Measurements from ENCODE around the gene SLC39A11. TPM values are rescaled to one million over a fixed set of nuclear protein-coding genes. Genes with fewer than 3 reads are reported as not detected.

SLC39A11 gene
- total and polyA plus RNA-seq, 2 of the 13 experiments (the other 11 are each of a cell fraction or from before 2014, with no cell fraction given): 17.2 to 31.5 TPM

DNA sequence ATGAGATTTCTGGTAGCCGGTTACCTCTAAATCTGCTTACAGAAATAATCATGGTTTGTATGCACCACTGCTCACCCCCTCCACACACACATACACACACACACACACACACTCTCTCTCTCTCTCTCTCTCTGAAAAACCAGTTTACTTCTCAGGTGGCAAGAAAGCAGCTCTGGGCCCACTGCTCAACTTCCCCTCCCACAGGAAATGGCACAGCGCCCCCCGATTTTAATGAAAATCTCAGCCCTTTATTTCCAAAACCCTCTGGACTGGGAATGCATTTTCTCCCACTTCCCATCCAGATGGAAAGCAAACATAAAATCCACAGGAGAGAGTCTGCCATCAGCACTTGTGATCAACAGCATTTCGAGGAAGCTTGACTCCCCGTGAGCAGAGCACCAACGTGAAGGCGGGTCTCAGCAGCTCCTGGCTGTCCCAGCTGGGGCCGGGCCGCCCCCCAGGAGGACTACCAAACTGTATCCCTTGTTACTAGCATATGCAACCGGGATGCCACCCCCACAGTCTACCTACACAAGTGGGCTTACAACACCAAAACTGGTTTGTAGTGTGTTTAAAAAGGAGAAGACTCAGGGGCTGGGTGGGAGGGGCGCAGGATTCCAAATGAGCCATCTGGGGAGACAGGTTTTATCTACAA is 121.1 kb downstream of the SLC39A11 start:
- in situ Hi-C loops (cut with HindIII; ENCODE audit: extremely low pct_ligation_motif_present, low pct_unique_long_range_greater_than_20kb) (loop anchor here (10.0 to 25.0 kb wide), 2 partner anchors 237 to 416 kb away; no protein-coding TSS in a partner anchor), intact Hi-C loops (cut with micrococcal nuclease; ENCODE audit: unreplicated experiment) (no loop called here)
- H3K27ac ChIP-seq (ENCODE audit: extremely low read length, insufficient read depth, low read length): no peak overlapping the region
- no peak for DNase-seq (ENCODE audit: low spot score)
- FAIRE-seq: no peak
- ChIA-PET CTCF (ENCODE audit: low intra/inter-chr PET ratio, low total read pairs) (no interaction called here), POLR2A (no interaction called here)
- H3K9me3 ChIP-seq (ENCODE audit: low read length): no peaks in the 10 kb centered on the region
- H3K27me3 ChIP-seq (ENCODE audit: control insufficient read depth in 1 of 2, insufficient read depth in 2 of 2, low read length in 2 of 2): peaks cover 2 to 17% of the 10 kb centered on the region in 2 experiments; a peak in 4 of 5 replicates
- no peaks in the 10 kb centered on the region for H3K36me3 ChIP-seq (replicated peaks in 1 of 2; ENCODE audit: control insufficient read depth in 1 of 2, insufficient read depth in 2 of 2, low read length in 2 of 2)
- no peak overlapping the region for H3K9ac ChIP-seq (ENCODE audit: insufficient read depth, low read depth, low read length)
- no peak overlapping the region for H3K4me3 ChIP-seq (replicated peaks in 1 of 3; ENCODE audit: insufficient read depth in 1 of 3, low read depth in 2 of 3, low read length in 3 of 3)
- 93% methylated on average over 11 of the region's 11 CpGs for WGBS (ENCODE audit: low lambda C conversion rate)
- H4K20me1 ChIP-seq (ENCODE audit: insufficient read depth, low read length): peaks cover 36% of the 10 kb centered on the region
- no peak for ATAC-seq
- TF ChIP-seq CCDC6 (CRISPR knock-in tag; IDR thresholded peaks at IDR 0.05): 0 out of 2 replicates have a peak, but pooled peaks have one; percentile 9
- no peak for TF ChIP-seq HNF4G (IDR thresholded peaks at IDR 0.05; ENCODE audit: borderline replicate concordance, low read depth, low read length)
- no peak for TF ChIP-seq HNF4G (CRISPR knock-in tag; IDR thresholded peaks at IDR 0.05; ENCODE audit: borderline replicate concordance, low read depth)
- BruUV-seq (replicated peaks): no TSS peak
- no peak overlapping the region for H3K4me2 ChIP-seq (ENCODE audit: low read depth, low read length)
- H3K4me1 ChIP-seq (ENCODE audit: insufficient read depth, low read length): peaks cover 39% of the 10 kb centered on the region
- no peaks in the 10 kb centered on the region for H3K79me2 ChIP-seq (ENCODE audit: insufficient read depth, low read length)
- no peak overlapping the region for H2AFZ ChIP-seq (ENCODE audit: low read length)

DNA sequence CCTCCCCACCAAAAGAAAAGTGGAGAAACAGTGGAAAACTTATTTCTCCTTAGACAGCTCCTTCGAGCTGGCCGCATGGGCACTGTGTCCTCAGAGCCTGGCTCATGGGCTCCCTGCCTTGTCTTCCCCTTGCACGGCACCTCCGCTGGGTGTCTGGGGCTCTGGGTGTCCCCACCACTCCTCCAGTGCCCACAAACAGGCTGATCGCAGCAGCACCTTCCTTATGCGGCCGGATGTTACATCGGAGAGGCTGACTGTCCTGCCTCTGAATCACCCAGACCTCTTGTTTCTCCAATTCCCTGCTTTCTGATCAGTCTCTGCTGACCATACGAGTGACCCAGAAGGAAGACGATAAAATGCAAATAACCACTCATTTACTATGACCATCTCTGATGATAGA is 121.7 kb downstream of the SLC39A11 start:
- BruUV-seq (replicated peaks): no TSS peak

More for the DNA sequence above, 121.7 kb downstream of the SLC39A11 start:
- H3K9me3 ChIP-seq (ENCODE audit: low read length): no peaks in the 10 kb centered on the region
- DNase-seq (ENCODE audit: low spot score) (no peak), FAIRE-seq (no peak), ATAC-seq (no peak)
- intact Hi-C loops (cut with micrococcal nuclease; ENCODE audit: unreplicated experiment) (no loop called here), in situ Hi-C loops (cut with HindIII; ENCODE audit: extremely low pct_ligation_motif_present, low pct_unique_long_range_greater_than_20kb) (loop anchor here (10.0 to 25.0 kb wide), 2 partner anchors 236 to 417 kb away; no protein-coding TSS in a partner anchor)
- POLR2A ChIA-PET: no interaction called here
- WGBS (ENCODE audit: low lambda C conversion rate): 91% methylated on average over 10 of the region's 10 CpGs
- peaks cover 2 to 17% of the 10 kb centered on the region in 2 experiments; a peak in 4 of 5 replicates for H3K27me3 ChIP-seq (ENCODE audit: control insufficient read depth in 1 of 2, insufficient read depth in 2 of 2, low read length in 2 of 2)
- no peaks in the 10 kb centered on the region for H3K36me3 ChIP-seq (replicated peaks in 1 of 2; ENCODE audit: control insufficient read depth in 1 of 2, insufficient read depth in 2 of 2, low read length in 2 of 2)
- peaks cover 36% of the 10 kb centered on the region for H4K20me1 ChIP-seq (ENCODE audit: insufficient read depth, low read length)
- H3K27ac ChIP-seq (ENCODE audit: extremely low read length, insufficient read depth, low read length): no peak overlapping the region
- CTCF ChIA-PET (ENCODE audit: low intra/inter-chr PET ratio, low total read pairs): no interaction called here
- no peak overlapping the region for H3K4me3 ChIP-seq (replicated peaks in 1 of 3; ENCODE audit: insufficient read depth in 1 of 3, low read depth in 2 of 3, low read length in 3 of 3)
- H3K4me2 ChIP-seq (ENCODE audit: low read depth, low read length): no peak overlapping the region
- no peaks in the 10 kb centered on the region for H3K79me2 ChIP-seq (ENCODE audit: insufficient read depth, low read length)
- TF ChIP-seq HNF4G (IDR thresholded peaks at IDR 0.05; ENCODE audit: borderline replicate concordance, low read depth, low read length) (no peak), HNF4G (CRISPR knock-in tag; IDR thresholded peaks at IDR 0.05; ENCODE audit: borderline replicate concordance, low read depth) (no peak), ZNF766 (CRISPR knock-in tag; IDR thresholded peaks at IDR 0.05; ENCODE audit: borderline replicate concordance) (no peak), ATRX (CRISPR knock-in tag; IDR thresholded peaks at IDR 0.05; ENCODE audit: borderline replicate concordance) (no peak), TAF1 (CRISPR knock-in tag; IDR thresholded peaks at IDR 0.05) (no peak), THAP11 (CRISPR knock-in tag; IDR thresholded peaks at IDR 0.05) (no peak), POLR2A (IDR thresholded peaks at IDR 0.05; ENCODE audit: insufficient read depth in 1 of 2, low read depth in 2 of 2, low read length in 2 of 2) (no peak), REL (CRISPR knock-in tag; conservative IDR thresholded peaks at IDR 0.05) (no peak), NR2F2 (IDR thresholded peaks at IDR 0.05; ENCODE audit: borderline replicate concordance, low read depth) (no peak), KLF13 (CRISPR knock-in tag; IDR thresholded peaks at IDR 0.05) (no peak)
- TF ChIP-seq, protein P1, sequence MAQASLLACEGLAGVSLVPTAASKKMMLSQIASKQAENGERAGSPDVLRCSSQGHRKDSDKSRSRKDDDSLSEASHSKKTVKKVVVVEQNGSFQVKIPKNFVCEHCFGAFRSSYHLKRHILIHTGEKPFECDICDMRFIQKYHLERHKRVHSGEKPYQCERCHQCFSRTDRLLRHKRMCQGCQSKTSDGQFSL (CRISPR knock-in tag; IDR thresholded peaks at IDR 0.05): no peak
- TF ChIP-seq, protein P2, sequence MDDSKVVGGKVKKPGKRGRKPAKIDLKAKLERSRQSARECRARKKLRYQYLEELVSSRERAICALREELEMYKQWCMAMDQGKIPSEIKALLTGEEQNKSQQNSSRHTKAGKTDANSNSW (CRISPR knock-in tag; IDR thresholded peaks at IDR 0.05; ENCODE audit: borderline replicate concordance): no peak
- H3K9ac ChIP-seq (ENCODE audit: insufficient read depth, low read depth, low read length): no peak overlapping the region
- H3K4me1 ChIP-seq (ENCODE audit: insufficient read depth, low read length): peaks cover 39% of the 10 kb centered on the region
- no peak overlapping the region for H2AFZ ChIP-seq (ENCODE audit: low read length)

Data from HepG2 (cell line).